Ishikawa (cell line): ENCODE data around the gene C1orf198.

Experiments
- CEBPB ChIP-seq: IDR thresholded peaks from 2 replicates; pipeline ENCODE4 v1.6.1; 2012
- EGR1 ChIP-seq: IDR thresholded peaks from 2 replicates; pipeline ENCODE4 v1.6.1; 2012
- EP300 ChIP-seq: IDR thresholded peaks from 2 replicates; pipeline ENCODE4 v1.6.1; 2012; ENCODE audit warnings: borderline replicate concordance
- FOXM1 ChIP-seq: IDR thresholded peaks from 2 replicates; pipeline ENCODE4 v1.6.1; 2012; ENCODE audit warnings: low read depth, borderline replicate concordance
- MAX ChIP-seq: IDR thresholded peaks from 2 replicates; pipeline ENCODE4 v1.6.1; 2012
- NFIC ChIP-seq: IDR thresholded peaks from 2 replicates; pipeline ENCODE4 v1.6.1; 2012
- RAD21 ChIP-seq: IDR thresholded peaks from 2 replicates; pipeline ENCODE4 v1.6.1; 2012; ENCODE audit warnings: low read depth
- REST ChIP-seq: IDR thresholded peaks from 2 replicates; pipeline ENCODE4 v1.6.1; 2012; ENCODE audit warnings: low read depth, mild to moderate bottlenecking
- TAF1 ChIP-seq: IDR thresholded peaks from 2 replicates; pipeline ENCODE4 v1.6.1; 2012; ENCODE audit warnings: low read depth, mild to moderate bottlenecking
- TCF12 ChIP-seq: IDR thresholded peaks from 2 replicates; pipeline ENCODE4 v1.6.1; 2012; ENCODE audit warnings: low read depth
- TEAD4 ChIP-seq: IDR thresholded peaks from 2 replicates; pipeline ENCODE4 v1.6.1; 2012
- USF1 ChIP-seq: IDR thresholded peaks from 2 replicates; pipeline ENCODE4 v1.6.1; 2012
- YY1 ChIP-seq: IDR thresholded peaks from 2 replicates; pipeline ENCODE4 v1.6.1; 2012; ENCODE audit warnings: low read depth
- ZBTB7A ChIP-seq: IDR thresholded peaks from 2 replicates; pipeline ENCODE4 v1.6.1; 2012; ENCODE audit warnings: low read depth

GRCh38 chr1:230804396-230804795 lies 63.9 kb downstream of the C1orf198 start:
- TF ChIP-seq EP300: no peak
- no peak for TF ChIP-seq REST
- TF ChIP-seq NFIC: no peak
- TF ChIP-seq TAF1: no peak
- no peak for TF ChIP-seq CEBPB
- TF ChIP-seq MAX: no peak
- TF ChIP-seq YY1: no peak
- TF ChIP-seq ZBTB7A: no peak
- no peak for TF ChIP-seq TCF12
- no peak for TF ChIP-seq TEAD4
- TF ChIP-seq FOXM1: no peak
- TF ChIP-seq EGR1: no peak
- no peak for TF ChIP-seq USF1
- TF ChIP-seq RAD21: no peak
